Karpas-422 (cell line): ENCODE data around the gene B4GALNT3. TPM values are rescaled to one million over a fixed set of nuclear protein-coding genes. Genes with fewer than 3 reads are reported as not detected.

Experiments
- DNase-seq: peaks from one replicate; pipeline ENCODE4 v3.0.0-alpha.2; 2015
- H2AFZ ChIP-seq: fragments of 200-600 bp; sonication (generic); 2 replicates; pipeline ENCODE4 v1.6.1; 2014; ENCODE audit warnings: antibody characterized with exemption, low read length, mixed read lengths
- H3K27ac ChIP-seq: fragments of 200-600 bp; sonication (generic); 2 replicates; pipeline ENCODE4 v1.5.1; 2014; ENCODE audit warnings: mild to moderate bottlenecking, low read length, moderate library complexity
- H3K27me3 ChIP-seq: fragments of 200-600 bp; sonication (generic); 2 replicates; pipeline ENCODE4 v1.6.1; 2014; ENCODE audit warnings: low read length, mixed read lengths
- H3K36me3 ChIP-seq: fragments of 200-600 bp; sonication (generic); 2 replicates; pipeline ENCODE4 v1.6.1; 2014; ENCODE audit warnings: low read length, mixed read lengths; ENCODE audit not compliant: insufficient read depth
- H3K4me1 ChIP-seq: fragments of 200-600 bp; sonication (generic); 2 replicates; pipeline ENCODE4 v1.6.1; 2014; ENCODE audit warnings: mild to moderate bottlenecking, low read length, mixed read lengths
- H3K4me2 ChIP-seq: fragments of 200-600 bp; sonication (generic); 2 replicates; pipeline ENCODE4 v1.6.1; 2014; ENCODE audit warnings: low read length, low read depth, mild to moderate bottlenecking; ENCODE audit not compliant: poor library complexity, severe bottlenecking
- H3K4me3 ChIP-seq: fragments of 200-600 bp; sonication (generic); 2 replicates; pipeline ENCODE4 v1.5.1; 2014; ENCODE audit warnings: mild to moderate bottlenecking, antibody characterized with exemption, low read length, mixed read lengths
- H3K79me2 ChIP-seq: fragments of 200-600 bp; sonication (generic); 2 replicates; pipeline ENCODE4 v1.6.1; 2014; ENCODE audit warnings: mild to moderate bottlenecking, low read length, mixed read lengths
- H3K9ac ChIP-seq: fragments of 200-600 bp; sonication (generic); 2 replicates; pipeline ENCODE4 v1.6.0; 2014; ENCODE audit warnings: low read length
- H3K9me2 ChIP-seq: fragments of 200-600 bp; sonication (generic), shearing (Covaris generic); replicated peaks from 2 replicates; pipeline ENCODE4 v1.6.0; 2014; ENCODE audit warnings: mild to moderate bottlenecking, low read length, moderate library complexity; ENCODE audit not compliant: insufficient read depth
- H3K9me3 ChIP-seq: fragments of 300-700, 200-600 bp; sonication (generic); 2 replicates; pipeline ENCODE4 v1.6.1; 2014; ENCODE audit warnings: low read length, mixed read lengths
- H4K20me1 ChIP-seq: fragments of 200-600 bp; sonication (generic); 2 replicates; pipeline ENCODE4 v1.6.1; 2014; ENCODE audit warnings: mild to moderate bottlenecking, antibody characterized with exemption, low read length, low read depth; ENCODE audit not compliant: insufficient read depth
- total RNA-seq: library from RNA; depleted of rRNA; stranded (reverse); fragments of >200 nt; shearing (Covaris generic); gene quantifications from 2 replicates; pipeline ENCODE4 v1.2.3, GENCODE V29; 2014; ENCODE audit warnings: low replicate concordance

B4GALNT3 gene
- total RNA-seq, 1 experiment from 2014 or later, result 0.30 TPM

GRCh38 chr12:547883-548470, 88.2 kb downstream of the B4GALNT3 start:
- H3K27me3 ChIP-seq, result no peaks in the 10 kb centered on the region
- H2AFZ ChIP-seq, result no peak overlapping the region

GRCh38 chr12:549476-550082, 89.8 kb downstream of the B4GALNT3 start:
- H3K79me2 ChIP-seq, result no peaks in the 10 kb centered on the region
- no peaks in the 10 kb centered on the region for H4K20me1 ChIP-seq
- H3K4me3 ChIP-seq, result no peak overlapping the region
- no peaks in the 10 kb centered on the region for H3K4me1 ChIP-seq
- no peak overlapping the region for H3K27ac ChIP-seq
- no peaks in the 10 kb centered on the region for H3K9me2 ChIP-seq
- H3K36me3 ChIP-seq, result no peaks in the 10 kb centered on the region
- H3K4me2 ChIP-seq, result no peak overlapping the region
- no peaks in the 10 kb centered on the region for H3K9me3 ChIP-seq
- no peak overlapping the region for H2AFZ ChIP-seq
- H3K9ac ChIP-seq, result no peak overlapping the region
- H3K27me3 ChIP-seq, result no peaks in the 10 kb centered on the region
- DNase-seq, result no peak

More at GRCh38 chr12:547883-548470, 88.2 kb downstream of the B4GALNT3 start:
- H3K9ac ChIP-seq, result no peak overlapping the region
- H3K9me2 ChIP-seq, result no peaks in the 10 kb centered on the region
- H3K9me3 ChIP-seq, result no peaks in the 10 kb centered on the region
- no peak for DNase-seq
- H3K79me2 ChIP-seq, result no peaks in the 10 kb centered on the region
- no peaks in the 10 kb centered on the region for H4K20me1 ChIP-seq
- H3K27ac ChIP-seq, result no peak overlapping the region
- H3K36me3 ChIP-seq, result no peaks in the 10 kb centered on the region
- H3K4me3 ChIP-seq, result no peak overlapping the region
- no peaks in the 10 kb centered on the region for H3K4me1 ChIP-seq
- H3K4me2 ChIP-seq, result no peak overlapping the region

GRCh38 chr12:550473-551260, 90.9 kb downstream of the B4GALNT3 start:
- Histone ChIP-seq H3K4me1 (no peaks in the 10 kb centered on the region), H3K27ac (no peak overlapping the region), H3K4me2 (no peak overlapping the region), H2AFZ (no peak overlapping the region), H3K9me2 (no peaks in the 10 kb centered on the region), H4K20me1 (no peaks in the 10 kb centered on the region), H3K9ac (no peak overlapping the region), H3K4me3 (no peak overlapping the region), H3K36me3 (no peaks in the 10 kb centered on the region), H3K9me3 (no peaks in the 10 kb centered on the region), H3K27me3 (no peaks in the 10 kb centered on the region), H3K79me2 (no peaks in the 10 kb centered on the region)
- no peak for DNase-seq

GRCh38 chr12:552466-552865, 92.7 kb downstream of the B4GALNT3 start:
- H4K20me1 ChIP-seq, result no peaks in the 10 kb centered on the region
- no peak overlapping the region for H3K9ac ChIP-seq
- H3K9me3 ChIP-seq, result no peaks in the 10 kb centered on the region
- H3K4me1 ChIP-seq, result no peaks in the 10 kb centered on the region
- H3K4me2 ChIP-seq, result no peak overlapping the region
- H3K9me2 ChIP-seq, result no peaks in the 10 kb centered on the region
- no peak overlapping the region for H2AFZ ChIP-seq
- DNase-seq, result no peak
- no peak overlapping the region for H3K27ac ChIP-seq
- no peak overlapping the region for H3K4me3 ChIP-seq
- H3K36me3 ChIP-seq, result no peaks in the 10 kb centered on the region
- H3K27me3 ChIP-seq, result no peaks in the 10 kb centered on the region
- H3K79me2 ChIP-seq, result no peaks in the 10 kb centered on the region

- Histone ChIP-seq H3K9ac (no peak overlapping the region), H3K27ac (no peak overlapping the region), H3K4me1 (no peaks in the 10 kb centered on the region), H3K4me2 (no peak overlapping the region), H2AFZ (no peak overlapping the region), H4K20me1 (no peaks in the 10 kb centered on the region), H3K9me3 (no peaks in the 10 kb centered on the region), H3K36me3 (no peaks in the 10 kb centered on the region), H3K79me2 (no peaks in the 10 kb centered on the region), H3K27me3 (no peaks in the 10 kb centered on the region), H3K9me2 (no peaks in the 10 kb centered on the region), H3K4me3 (no peak overlapping the region)
- DNase-seq, result no peak
Observed at GRCh38 chr12:553216-554000, 93.7 kb downstream of the B4GALNT3 start.

- Histone ChIP-seq H3K36me3 (no peaks in the 10 kb centered on the region), H3K27ac (no peak overlapping the region), H3K4me3 (no peak overlapping the region), H3K9ac (no peak overlapping the region), H4K20me1 (no peaks in the 10 kb centered on the region), H3K79me2 (no peaks in the 10 kb centered on the region), H3K27me3 (no peaks in the 10 kb centered on the region), H3K4me1 (no peaks in the 10 kb centered on the region), H2AFZ (no peak overlapping the region), H3K9me2 (no peaks in the 10 kb centered on the region), H3K9me3 (no peaks in the 10 kb centered on the region), H3K4me2 (no peak overlapping the region)
- no peak for DNase-seq
Observed at GRCh38 chr12:554001-554285, 94.2 kb downstream of the B4GALNT3 start.

DNA sequence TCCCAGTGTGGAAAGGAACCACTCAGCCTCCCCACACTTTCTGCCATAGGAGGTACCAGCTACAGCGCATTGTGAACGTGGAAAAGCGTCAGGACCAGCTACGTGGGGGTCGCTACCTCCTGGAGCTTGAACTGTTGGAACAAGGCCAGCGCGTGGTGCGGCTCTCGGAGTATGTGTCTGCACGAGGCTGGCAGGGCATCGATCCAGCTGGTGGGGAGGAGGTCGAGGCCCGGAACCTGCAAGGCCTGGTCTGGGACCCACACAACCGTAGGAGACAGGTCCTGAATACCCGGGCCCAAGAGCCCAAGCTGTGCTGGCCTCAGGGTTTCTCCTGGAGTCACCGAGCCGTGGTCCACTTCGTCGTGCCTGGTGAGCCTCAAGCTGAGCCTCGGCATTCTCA, 96.8 kb downstream of the B4GALNT3 start:
- Histone ChIP-seq H3K9me3 (no peaks in the 10 kb centered on the region), H3K4me1 (peaks cover 9% of the 10 kb centered on the region), H3K79me2 (no peaks in the 10 kb centered on the region), H3K4me2 (no peak overlapping the region), H4K20me1 (no peaks in the 10 kb centered on the region), H3K9me2 (no peaks in the 10 kb centered on the region), H2AFZ (no peak overlapping the region), H3K36me3 (no peaks in the 10 kb centered on the region), H3K27me3 (no peaks in the 10 kb centered on the region), H3K4me3 (no peak overlapping the region), H3K9ac (no peak overlapping the region), H3K27ac (no peak overlapping the region)
- no peak for DNase-seq

- H3K4me1 ChIP-seq, result peaks cover 9% of the 10 kb centered on the region
- no peak overlapping the region for H3K4me3 ChIP-seq
- no peak overlapping the region for H3K9ac ChIP-seq
- H3K9me2 ChIP-seq, result no peaks in the 10 kb centered on the region
- H3K9me3 ChIP-seq, result no peaks in the 10 kb centered on the region
- no peak overlapping the region for H3K4me2 ChIP-seq
- no peaks in the 10 kb centered on the region for H3K79me2 ChIP-seq
- no peak for DNase-seq
- no peak overlapping the region for H2AFZ ChIP-seq
- no peaks in the 10 kb centered on the region for H3K27me3 ChIP-seq
- no peaks in the 10 kb centered on the region for H3K36me3 ChIP-seq
- H4K20me1 ChIP-seq, result no peaks in the 10 kb centered on the region
- no peak overlapping the region for H3K27ac ChIP-seq
Observed at GRCh38 chr12:558580-558979, 98.8 kb downstream of the B4GALNT3 start.
